Measurements from ENCODE around the gene DHRS12.

Gene DHRS12

GRCh38 chr13:51803422-51804294, at the start of gene DHRS12:
DHRS12 (minus strand) TSS chr13:51804163; CDS start chr13:51799659, 4,504 bp downstream.
- peak; percentile 65 for DNase-seq

GRCh38 chr13:51849145-51850101, 45.5 kb upstream of the DHRS12 start:
- peak; percentile 6 for DNase-seq

- DNase-seq, result no peak
These were observed 44.7 kb upstream of the DHRS12 start for GRCh38 chr13:51848674-51849073.

- DNase-seq, result no peak
These were observed 42.8 kb upstream of the DHRS12 start for GRCh38 chr13:51846756-51847155.

GRCh38 chr13:51845574-51846318, 41.8 kb upstream of the DHRS12 start:
- DNase-seq, result no peak

- peak; percentile 52 for DNase-seq
These were observed 41.1 kb upstream of the DHRS12 start, which contains the start of gene TMEM272 for GRCh38 chr13:51844862-51845573. TMEM272 (minus strand) TSS chr13:51845177; CDS start chr13:51838530, 6,647 bp downstream.

GRCh38 chr13:51843529-51843928, 39.6 kb upstream of the DHRS12 start:
- no peak for DNase-seq

- DNase-seq, result no peak
These were observed 37.8 kb upstream of the DHRS12 start for GRCh38 chr13:51841732-51842131.

GRCh38 chr13:51840917-51841316, 37.0 kb upstream of the DHRS12 start:
- DNase-seq, result no peak

- DNase-seq, result no peak
These were observed 36.0 kb upstream of the DHRS12 start for GRCh38 chr13:51839711-51840540.

GRCh38 chr13:51838240-51838846, 34.4 kb upstream of the DHRS12 start:
- no peak for DNase-seq

- DNase-seq, result no peak
These were observed 33.1 kb upstream of the DHRS12 start for GRCh38 chr13:51837016-51837415.

- peak; percentile 94 for DNase-seq
These were observed 30.7 kb upstream of the DHRS12 start for GRCh38 chr13:51834581-51835171.

- DNase-seq, result no peak
These were observed 30.0 kb upstream of the DHRS12 start for GRCh38 chr13:51833980-51834379.

GRCh38 chr13:51832471-51833152, 28.6 kb upstream of the DHRS12 start:
- peak; percentile 29 for DNase-seq

GRCh38 chr13:51831519-51831918, 27.6 kb upstream of the DHRS12 start:
- DNase-seq, result no peak

- DNase-seq, result peak; percentile 29
These were observed 25.6 kb upstream of the DHRS12 start for GRCh38 chr13:51829568-51829899.

- no peak for DNase-seq
These were observed 25.0 kb upstream of the DHRS12 start for GRCh38 chr13:51828730-51829567.

- DNase-seq, result no peak
These were observed 23.3 kb upstream of the DHRS12 start for GRCh38 chr13:51827254-51827653.

Data from NCI-H1694 treated with DMSO at 0.1 percent for 48 hours (cell line).